SU-DHL-6 (cell line): ENCODE results near the gene SH3BGRL2.

ENCODE experiments used
- EZH2phosphoT487 ChIP-seq: fragments of 200-600 bp; sonication (generic), shearing (Covaris generic); conservative IDR thresholded peaks from 2 replicates; pipeline ENCODE4 v1.6.1; 2018; ENCODE audit warnings: mild to moderate bottlenecking, antibody characterized with exemption, low read length, moderate library complexity, mixed read lengths
- TF ChIP-seq, protein P1 (sequence below): fragments of 200-600 bp; sonication (generic); IDR thresholded peaks from one replicate; pipeline ENCODE4 v1.5.1; 2017; ENCODE audit warnings: antibody characterized with exemption, mild to moderate bottlenecking, low read length, moderate library complexity; ENCODE audit not compliant: insufficient read depth, poor library complexity, severe bottlenecking

DNA sequence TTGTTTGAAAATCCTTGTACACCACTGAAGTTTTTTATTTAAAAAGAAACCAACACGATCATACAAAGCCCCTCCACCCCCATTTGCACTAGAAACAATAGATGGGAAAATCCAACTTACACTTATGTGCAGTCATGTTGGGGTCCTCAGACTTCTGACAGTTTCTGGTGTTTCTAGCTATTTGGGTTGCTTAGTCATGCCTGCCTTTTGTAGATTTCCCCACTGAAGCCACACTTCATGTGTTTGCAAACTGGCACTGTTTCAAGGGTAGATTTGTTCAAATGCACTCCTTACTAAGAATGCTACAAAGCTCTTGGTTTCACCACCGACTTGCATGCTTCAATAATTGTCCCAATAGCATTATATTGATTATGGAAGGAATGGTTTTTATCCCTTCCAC, 1.5 kb downstream of the SH3BGRL2 start:
- TF ChIP-seq, protein P1, sequence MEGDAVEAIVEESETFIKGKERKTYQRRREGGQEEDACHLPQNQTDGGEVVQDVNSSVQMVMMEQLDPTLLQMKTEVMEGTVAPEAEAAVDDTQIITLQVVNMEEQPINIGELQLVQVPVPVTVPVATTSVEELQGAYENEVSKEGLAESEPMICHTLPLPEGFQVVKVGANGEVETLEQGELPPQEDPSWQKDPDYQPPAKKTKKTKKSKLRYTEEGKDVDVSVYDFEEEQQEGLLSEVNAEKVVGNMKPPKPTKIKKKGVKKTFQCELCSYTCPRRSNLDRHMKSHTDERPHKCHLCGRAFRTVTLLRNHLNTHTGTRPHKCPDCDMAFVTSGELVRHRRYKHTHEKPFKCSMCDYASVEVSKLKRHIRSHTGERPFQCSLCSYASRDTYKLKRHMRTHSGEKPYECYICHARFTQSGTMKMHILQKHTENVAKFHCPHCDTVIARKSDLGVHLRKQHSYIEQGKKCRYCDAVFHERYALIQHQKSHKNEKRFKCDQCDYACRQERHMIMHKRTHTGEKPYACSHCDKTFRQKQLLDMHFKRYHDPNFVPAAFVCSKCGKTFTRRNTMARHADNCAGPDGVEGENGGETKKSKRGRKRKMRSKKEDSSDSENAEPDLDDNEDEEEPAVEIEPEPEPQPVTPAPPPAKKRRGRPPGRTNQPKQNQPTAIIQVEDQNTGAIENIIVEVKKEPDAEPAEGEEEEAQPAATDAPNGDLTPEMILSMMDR, result no peak
- TF ChIP-seq EZH2phosphoT487, result no peak
